Measurements from ENCODE around the gene SLC35E2B.
"Not testable (repeated sequence)": the region's sequence is repeated elsewhere in the genome, so short reads cannot be mapped to it uniquely, and the experiment has no call there.

- TF ChIP-seq CTCF (IDR thresholded peaks at IDR 0.05; ENCODE audit: low read length); EZH2 (IDR thresholded peaks at IDR 0.05; ENCODE audit: borderline replicate concordance, low read length): not testable (repeated sequence)
These were observed 55.1 kb downstream of the SLC35E2B start for GRCh38 chr1:1637479-1637875.
